HuH-7.5 (cell line): ENCODE results near the gene LTB4R2.
"Not testable (repeated sequence)": the region's sequence is repeated elsewhere in the genome, so short reads cannot be mapped to it uniquely, and the experiment has no call there.

Experiments used
- DNase-seq: peaks from one replicate; pipeline ENCODE4 v3.0.0; 2011; ENCODE audit warnings: low spot score

The LTB4R2 gene

GRCh38 chr14:24321212-24321975, 11.5 kb downstream of the LTB4R2 start:
- DNase-seq: no peak

DNA sequence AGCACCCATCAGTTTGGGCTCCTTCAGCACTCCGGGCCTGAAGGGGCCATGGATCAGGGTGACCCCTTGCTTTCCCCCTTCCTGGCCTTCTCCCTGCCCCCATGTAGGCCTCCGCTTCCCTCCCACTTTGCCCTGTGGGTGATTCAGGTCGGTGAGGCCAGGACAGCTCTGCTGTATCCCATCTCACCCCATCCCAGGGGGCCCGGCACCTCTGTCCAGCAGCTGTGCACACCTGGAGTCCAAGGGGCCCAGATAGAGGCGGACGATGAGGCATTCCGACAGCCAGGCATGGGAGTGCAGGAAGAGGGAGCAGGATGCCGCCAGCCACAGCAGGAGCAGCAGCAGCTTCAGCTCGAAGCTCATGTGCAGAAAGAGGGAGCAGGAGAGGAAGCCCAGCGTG, 12.7 kb downstream of the LTB4R2 start:
- no peak for DNase-seq

DNA sequence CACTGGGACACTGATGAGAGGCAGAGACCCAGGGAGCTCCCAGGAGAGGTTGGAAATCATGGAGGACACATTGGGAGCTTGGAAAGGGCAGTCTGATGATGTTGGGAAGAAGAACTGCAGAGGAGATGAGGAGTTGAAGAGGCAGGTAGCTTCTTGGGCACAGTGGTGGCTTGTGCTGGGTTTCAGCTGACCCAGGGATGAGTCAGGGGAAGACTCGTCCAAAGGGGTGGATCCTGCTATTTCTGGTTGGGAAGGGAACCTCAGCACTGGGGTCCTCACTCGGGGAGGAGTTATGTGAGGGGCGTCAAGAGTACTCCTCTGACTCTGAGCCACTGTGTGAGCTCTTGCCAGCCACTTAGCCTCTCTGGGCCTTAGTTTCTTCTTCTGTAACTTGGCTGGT, 13.4 kb downstream of the LTB4R2 start:
- DNase-seq: no peak

GRCh38 chr14:24324024-24324423, 14.1 kb downstream of the LTB4R2 start:
- no peak for DNase-seq

DNA sequence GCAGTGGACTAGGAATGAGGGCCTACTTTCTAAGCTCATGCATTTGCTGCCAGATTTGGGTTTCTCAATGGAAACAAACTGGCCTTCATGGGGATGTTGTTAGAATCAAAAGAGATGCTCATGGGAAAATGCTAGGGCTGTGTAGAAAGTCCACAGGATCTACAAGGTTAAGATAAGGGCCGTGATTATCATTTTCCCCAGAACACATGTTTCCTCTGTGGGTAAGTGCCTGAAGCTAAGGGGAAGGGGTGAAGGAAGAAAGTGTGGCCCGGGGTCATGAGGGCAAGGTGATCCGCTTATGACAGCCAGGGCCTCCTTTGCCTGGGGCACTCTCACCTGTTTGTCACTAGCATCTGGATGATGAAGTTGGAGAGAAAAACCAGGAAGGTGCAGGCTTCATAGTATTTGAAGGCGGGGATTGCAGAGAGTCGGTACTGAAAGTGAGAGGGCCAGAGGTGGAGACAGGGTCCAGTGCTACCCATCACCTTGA, 15.1 kb downstream of the LTB4R2 start:
- no peak for DNase-seq

DNA sequence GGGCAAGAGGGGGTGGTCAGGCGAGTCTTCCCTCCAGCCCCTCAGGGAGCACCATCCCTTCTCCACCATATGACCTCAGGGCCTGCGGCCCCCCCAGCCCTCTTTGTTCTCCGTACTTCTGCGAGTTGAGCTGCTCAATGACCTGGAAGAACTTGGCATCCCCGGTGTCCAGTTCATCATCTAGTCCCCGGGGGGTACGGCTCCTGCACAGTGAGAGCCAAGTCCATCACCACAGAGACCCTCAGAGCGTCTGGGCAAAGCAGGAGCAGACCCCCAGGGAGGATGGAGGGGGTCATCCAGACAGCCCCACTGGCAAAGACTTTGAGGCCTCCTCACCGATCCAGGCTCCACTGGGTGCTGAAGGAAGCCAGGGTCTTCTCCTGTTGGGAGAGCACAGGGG, 16.0 kb downstream of the LTB4R2 start:
- DNase-seq: no peak

DNA sequence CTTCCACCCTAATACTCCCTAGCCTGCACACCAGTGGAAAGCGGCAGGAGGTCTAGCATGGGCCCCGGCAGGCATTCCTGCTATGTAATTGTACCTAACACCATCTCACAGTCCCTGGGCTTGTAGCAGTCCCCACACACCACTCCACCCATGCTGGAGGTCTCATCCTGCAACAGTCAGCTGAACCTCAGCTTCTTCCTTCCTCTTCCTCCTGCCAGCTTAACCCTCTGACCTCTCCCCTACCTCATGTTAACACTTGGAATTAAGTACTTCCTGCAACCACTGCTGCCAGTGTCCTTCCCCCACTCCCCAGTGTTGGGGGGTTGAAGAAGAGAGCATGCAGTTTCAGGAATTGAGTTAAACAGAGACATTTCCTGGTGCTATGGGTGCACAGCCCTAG, 17.4 kb downstream of the LTB4R2 start:
- no peak for DNase-seq

DNA sequence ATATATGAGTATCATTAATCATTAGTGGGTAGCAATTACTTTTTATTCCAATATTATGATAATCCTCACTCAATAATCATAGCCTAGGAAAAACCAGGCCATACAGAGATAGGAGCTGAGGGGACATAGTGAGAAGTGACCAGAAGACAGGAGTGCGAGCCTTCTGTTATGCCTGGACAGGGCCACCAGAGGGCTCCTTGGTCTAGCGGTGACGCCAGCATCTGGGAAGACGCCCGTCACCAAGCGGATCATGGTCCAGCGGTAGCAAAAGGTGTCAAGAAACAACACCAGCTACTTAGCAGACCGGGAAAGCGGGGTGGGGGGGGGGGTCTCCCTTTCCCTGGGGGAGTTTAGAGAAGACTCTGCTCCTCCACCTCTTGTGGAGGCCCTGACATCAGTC, 18.0 kb downstream of the LTB4R2 start:
- not testable (repeated sequence) for DNase-seq

GRCh38 chr14:24329073-24329663, 19.2 kb downstream of the LTB4R2 start:
- DNase-seq: no peak

GRCh38 chr14:24329736-24330135, 19.8 kb downstream of the LTB4R2 start:
- DNase-seq: no peak

DNA sequence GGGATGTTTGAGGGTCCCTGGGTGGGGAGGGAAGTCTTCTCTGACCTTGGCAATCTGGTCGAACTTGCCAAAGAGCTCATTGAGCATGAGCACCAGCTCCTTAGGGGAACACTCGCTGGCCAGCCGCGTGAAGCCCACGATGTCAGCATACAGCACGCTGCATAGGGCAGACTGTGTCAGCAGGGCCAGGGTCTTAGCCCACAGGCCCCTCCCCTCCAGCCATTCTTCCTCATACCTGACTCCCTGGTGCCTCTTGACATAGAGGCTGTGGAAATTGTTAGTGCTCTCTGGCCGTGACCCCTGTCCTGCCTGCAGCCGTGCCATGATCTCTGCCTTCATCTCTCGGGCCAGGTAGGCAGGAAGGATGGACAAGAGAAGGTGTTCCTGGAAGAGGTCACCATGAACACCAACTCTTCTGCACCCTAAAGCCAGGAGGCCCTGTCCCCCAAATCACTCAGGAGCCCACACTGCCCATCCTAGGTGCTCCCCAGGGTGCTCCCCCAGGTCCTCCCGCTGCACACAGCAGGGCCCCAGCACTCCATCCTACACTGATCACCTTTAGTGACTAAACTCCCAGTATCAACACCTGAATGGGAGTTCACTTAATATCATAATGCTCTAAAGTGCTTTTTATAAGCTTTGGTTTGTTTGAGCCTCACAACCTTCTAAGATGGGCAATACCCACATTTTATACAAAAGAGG, 21.2 kb downstream of the LTB4R2 start:
- no peak for DNase-seq

- no peak for DNase-seq
Observed at GRCh38 chr14:24331731-24332267, 21.9 kb downstream of the LTB4R2 start.

GRCh38 chr14:24332268-24332993, 22.5 kb downstream of the LTB4R2 start:
- peak; percentile 95 for DNase-seq

GRCh38 chr14:24334431-24335291, 24.7 kb downstream of the LTB4R2 start, which contains the start of gene ADCY4:
Gene ADCY4, minus strand, starts transcription at chr14:24335071. Its CDS starts 419 bp downstream, at chr14:24334652.
- no peak for DNase-seq

DNA sequence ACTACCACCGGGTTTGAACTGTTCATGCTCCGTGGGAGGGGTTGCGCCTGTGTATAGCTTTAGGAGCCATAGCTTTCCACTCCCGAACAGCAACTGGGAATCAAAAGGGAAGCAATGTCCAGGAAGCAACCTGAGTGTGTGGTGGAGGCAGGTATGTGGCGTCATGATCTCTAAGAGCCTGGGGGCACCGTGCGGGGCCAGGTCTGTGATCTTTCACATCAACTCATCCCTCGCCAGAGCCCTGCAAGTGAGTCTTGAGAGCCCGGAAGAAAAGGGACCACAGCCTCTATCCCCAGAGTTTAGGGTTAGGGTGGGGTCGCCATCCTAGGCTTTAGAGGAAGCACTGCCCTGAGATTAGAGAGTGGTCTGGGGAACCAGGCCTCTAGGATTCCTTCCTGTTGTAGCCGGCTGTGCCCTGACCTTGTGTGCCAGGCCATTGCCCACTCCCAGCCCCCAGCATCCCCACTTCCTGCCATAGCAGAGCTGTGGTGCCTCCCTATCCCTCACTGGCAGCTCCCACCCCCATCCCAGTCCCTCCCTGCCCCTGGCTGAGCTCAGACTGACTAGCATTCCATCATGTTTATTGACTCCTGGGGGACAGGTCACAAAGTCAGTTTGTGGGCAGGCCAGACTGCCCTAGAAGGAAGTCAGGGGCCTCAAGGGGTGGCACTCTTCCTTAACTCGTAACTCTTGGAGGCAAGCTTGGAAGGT, 25.7 kb downstream of the LTB4R2 start:
- no peak for DNase-seq

- no peak for DNase-seq
Observed at GRCh38 chr14:24337144-24337823, 27.3 kb downstream of the LTB4R2 start.

- DNase-seq: no peak
Observed at GRCh38 chr14:24337824-24338175, 27.9 kb downstream of the LTB4R2 start.

DNA sequence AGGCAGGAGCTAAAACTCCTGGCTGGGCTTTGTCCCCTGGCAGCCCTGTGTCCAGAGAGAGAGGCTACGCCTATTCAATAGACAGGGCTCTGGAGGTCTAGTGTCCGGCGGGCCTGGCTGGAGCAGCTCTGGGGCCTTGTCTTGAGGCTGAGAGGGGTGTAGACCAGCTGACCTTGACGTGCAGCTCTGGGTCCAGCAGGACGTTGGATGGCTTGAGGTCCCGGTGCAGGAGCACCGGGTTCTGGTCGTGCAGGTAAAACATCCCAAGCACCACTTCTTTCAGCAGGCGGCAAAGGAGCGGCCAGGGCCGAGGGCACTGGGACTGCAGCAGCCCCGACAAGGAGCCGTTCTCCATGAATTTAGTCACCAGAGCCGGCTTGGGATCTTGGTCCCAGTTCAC, 28.9 kb downstream of the LTB4R2 start:
- no peak for DNase-seq

DNA sequence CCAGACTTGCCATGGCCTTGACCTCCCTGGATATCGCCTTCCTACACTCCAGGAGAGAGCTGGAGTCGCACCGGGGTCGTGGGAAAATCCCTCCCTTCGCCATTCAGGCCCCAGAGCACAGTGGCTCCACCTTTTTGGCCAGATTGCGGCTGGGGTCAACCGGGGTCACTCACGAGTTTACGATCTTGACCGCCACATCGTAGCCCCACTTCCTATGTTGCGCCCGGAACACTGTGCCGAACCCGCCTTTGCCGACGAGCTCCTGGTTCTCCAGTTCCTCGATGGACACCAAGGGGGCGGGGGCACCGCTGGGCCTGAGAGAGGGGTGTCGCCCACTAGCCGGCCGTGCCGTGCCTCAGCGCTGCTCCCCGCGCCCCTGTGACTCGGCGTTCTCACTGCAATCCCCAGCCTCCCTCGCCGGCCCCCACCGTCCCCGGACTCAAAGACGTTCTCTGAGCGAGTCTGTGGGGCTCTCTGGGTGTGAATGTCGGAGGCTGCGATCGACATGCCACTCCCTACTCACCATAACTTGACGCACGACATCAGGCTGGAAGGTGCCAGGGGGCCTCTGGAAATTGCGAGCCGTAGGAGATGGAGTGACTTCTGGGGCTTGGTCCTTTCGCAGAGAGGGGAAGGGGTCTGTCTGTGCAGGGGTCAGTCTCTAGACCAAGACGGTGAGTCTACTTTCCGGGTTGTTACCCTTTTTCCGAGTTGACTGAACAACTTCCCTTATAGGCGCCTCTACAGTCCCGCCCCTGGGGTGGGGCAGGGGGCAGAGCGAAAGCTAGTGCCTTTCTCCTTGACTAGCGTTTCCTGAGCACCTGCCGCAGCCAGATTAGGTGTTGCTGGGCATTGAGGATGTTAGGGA, 29.6 kb downstream of the LTB4R2 start, which contains the start of gene RIPK3:
TSS of gene RIPK3 (minus strand) at position 708 of the 868 bp plus-strand sequence. CDS start at position 543, 165 bp downstream.
- no peak for DNase-seq
